Bronchial epithelial cell (primary cell): ENCODE results near the gene GMDS. TPM values are rescaled to one million over a fixed set of nuclear protein-coding genes. Genes with fewer than 3 reads are reported as not detected.

Experiments
- DNase-seq: peaks from one replicate; pipeline ENCODE4 v3.0.0-alpha.2; 2010; ENCODE audit warnings: low read depth
- FAIRE-seq: peaks from 2 replicates; lab custom pipeline; 2011; peaks lifted over from hg19 to GRCh38; lab: Jason Lieb, UNC
- H3K27me3 ChIP-seq: 2 replicates; pipeline ENCODE4 v1.5.1; 2011; ENCODE audit warnings: low read length; ENCODE audit not compliant: control insufficient read depth, insufficient read depth
- H3K36me3 ChIP-seq: 2 replicates; pipeline ENCODE4 v1.5.1; 2011; ENCODE audit warnings: low read length; ENCODE audit not compliant: control insufficient read depth, insufficient read depth
- H3K4me3 ChIP-seq: 2 replicates; pipeline ENCODE4 v1.5.1; 2011; ENCODE audit warnings: mild to moderate bottlenecking, low read depth, low read length, control low read depth
- total RNA-seq: library from RNA; depleted of rRNA; stranded (reverse); fragments of >200 nt; gene quantifications from 2 replicates; pipeline ENCODE4 v1.2.1, GENCODE V29; 2014
- TF ChIP-seq, protein P1 (sequence below): IDR thresholded peaks from 2 replicates; pipeline ENCODE4 v1.5.1; 2011; ENCODE audit warnings: mild to moderate bottlenecking, moderate library complexity, low read length, control low read depth, inconsistent platforms; ENCODE audit not compliant: insufficient read depth, severe bottlenecking

GMDS gene
- total RNA-seq, 1 donor from 2014 or later, result 8.2 TPM

DNA sequence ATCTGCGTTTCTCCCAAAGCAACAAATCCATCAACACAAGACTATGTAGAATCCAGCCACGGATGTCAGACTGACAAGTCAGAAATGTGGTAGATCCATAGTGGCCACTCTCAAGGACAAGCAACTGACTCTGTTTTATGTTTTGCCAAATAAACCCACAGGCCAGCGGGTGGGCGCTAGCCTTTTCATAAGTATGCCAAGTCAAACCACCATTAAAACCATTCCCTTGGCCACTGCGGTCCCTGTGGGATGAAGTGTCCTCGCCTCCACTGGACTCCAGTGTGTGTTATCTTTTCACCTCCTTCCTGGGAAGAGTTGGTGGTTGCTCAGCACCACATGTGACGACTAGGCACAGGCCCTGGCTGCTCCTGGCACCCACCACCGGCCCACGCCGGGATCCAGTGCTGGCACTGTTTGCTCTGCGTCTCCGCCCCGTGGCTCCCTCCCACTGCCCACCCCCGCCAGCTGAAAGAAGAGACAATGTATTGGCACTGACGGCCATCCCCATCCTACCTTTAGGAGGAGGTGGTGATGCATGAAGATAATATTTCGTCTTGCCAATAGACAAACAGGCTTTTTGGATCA, 532.3 kb downstream of the GMDS start:
- FAIRE-seq, result no peak
- TF ChIP-seq, protein P1, sequence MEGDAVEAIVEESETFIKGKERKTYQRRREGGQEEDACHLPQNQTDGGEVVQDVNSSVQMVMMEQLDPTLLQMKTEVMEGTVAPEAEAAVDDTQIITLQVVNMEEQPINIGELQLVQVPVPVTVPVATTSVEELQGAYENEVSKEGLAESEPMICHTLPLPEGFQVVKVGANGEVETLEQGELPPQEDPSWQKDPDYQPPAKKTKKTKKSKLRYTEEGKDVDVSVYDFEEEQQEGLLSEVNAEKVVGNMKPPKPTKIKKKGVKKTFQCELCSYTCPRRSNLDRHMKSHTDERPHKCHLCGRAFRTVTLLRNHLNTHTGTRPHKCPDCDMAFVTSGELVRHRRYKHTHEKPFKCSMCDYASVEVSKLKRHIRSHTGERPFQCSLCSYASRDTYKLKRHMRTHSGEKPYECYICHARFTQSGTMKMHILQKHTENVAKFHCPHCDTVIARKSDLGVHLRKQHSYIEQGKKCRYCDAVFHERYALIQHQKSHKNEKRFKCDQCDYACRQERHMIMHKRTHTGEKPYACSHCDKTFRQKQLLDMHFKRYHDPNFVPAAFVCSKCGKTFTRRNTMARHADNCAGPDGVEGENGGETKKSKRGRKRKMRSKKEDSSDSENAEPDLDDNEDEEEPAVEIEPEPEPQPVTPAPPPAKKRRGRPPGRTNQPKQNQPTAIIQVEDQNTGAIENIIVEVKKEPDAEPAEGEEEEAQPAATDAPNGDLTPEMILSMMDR, result no peak
- no peak for DNase-seq
- H3K36me3 ChIP-seq, result no peaks in the 10 kb centered on the region
- no peak overlapping the region for H3K4me3 ChIP-seq
- H3K27me3 ChIP-seq, result no peaks in the 10 kb centered on the region

DNA sequence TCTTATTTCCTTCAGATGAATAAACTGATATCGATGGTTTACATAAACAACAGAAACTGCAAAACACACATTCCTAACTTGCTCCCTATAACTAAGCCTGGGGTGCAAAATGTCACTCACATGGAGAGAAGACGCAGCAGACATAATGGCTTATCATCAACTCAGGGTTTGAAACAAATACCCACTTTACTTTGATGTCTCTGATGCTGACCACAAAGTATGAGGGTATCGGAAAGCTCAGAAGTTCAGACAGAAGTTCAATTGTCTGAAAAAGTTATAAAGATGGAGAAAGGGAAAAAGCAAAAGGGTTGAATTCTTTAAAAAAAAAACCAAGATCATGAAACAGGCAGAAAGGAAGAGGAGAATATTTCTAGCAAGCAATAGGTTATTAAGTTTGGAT, 533.0 kb downstream of the GMDS start:
- TF ChIP-seq, protein P1, result no peak
- Histone ChIP-seq H3K4me3 (no peak overlapping the region), H3K36me3 (no peaks in the 10 kb centered on the region), H3K27me3 (no peaks in the 10 kb centered on the region)
- FAIRE-seq (no peak), DNase-seq (no peak)

DNA sequence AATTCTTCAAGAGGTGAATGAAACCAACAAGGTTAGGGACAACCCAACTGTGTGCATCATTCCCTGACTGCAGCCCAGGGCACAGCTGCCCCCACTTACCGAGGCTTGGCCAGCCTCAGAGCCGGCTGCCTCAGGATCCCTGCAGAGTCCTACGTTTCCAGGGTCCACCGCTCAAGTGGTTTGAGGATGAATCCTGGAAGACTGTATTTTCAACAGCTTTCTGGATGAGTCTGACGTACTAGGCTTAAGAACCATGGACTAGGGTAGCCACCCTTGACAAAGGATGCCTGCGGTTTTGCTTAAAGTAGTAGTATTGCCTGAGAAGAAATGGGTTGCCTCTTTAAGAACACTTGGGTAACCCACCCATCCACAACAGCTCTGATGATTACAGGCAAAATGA, 534.3 kb downstream of the GMDS start:
- Histone ChIP-seq H3K27me3 (no peaks in the 10 kb centered on the region), H3K4me3 (no peak overlapping the region), H3K36me3 (no peaks in the 10 kb centered on the region)
- FAIRE-seq (no peak), DNase-seq (no peak)
- TF ChIP-seq, protein P1, result no peak

DNA sequence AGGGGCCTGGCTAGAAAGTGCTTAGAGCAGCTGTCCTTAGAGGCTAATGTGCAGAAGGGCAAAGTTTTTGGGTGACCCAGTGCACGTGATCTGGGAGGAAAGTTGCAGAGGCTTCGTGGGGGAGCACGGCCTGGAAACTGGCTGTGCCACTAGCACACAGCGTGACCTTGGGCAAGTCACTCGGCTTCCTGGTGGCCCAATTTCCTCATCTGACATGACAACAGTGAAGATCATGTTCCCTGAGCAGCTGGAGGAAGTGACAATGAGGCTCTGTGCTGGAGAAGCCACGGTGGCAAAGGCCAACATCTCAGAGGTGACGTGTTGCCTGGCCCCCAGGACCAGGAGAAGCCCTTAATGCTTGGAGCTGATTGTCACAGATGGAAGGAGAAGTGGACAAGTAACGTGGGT, 536.2 kb downstream of the GMDS start:
- no peak for DNase-seq
- Histone ChIP-seq H3K4me3 (no peak overlapping the region), H3K36me3 (no peaks in the 10 kb centered on the region), H3K27me3 (no peaks in the 10 kb centered on the region)
- TF ChIP-seq, protein P1, result no peak
- no peak for FAIRE-seq

DNA sequence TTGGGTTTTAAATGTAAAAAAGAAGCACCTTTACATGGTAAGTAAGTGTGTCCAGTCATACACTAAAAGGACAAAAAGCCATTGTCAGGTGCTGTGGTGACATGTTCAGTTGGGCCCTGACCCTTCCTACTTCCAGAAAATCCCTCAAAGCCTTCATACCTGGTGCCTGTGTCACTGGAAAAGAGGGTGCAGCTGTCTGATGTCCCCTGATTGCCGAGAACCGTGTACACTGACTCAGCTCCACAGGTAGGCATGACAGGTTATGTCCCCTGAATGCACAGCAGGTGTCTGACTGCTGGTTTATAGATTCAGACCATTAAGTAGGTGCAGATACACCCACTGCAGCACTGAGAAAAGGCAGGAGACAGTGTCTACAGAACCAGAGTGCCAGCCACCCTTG, 536.6 kb downstream of the GMDS start:
- Histone ChIP-seq H3K4me3 (no peak overlapping the region), H3K27me3 (no peaks in the 10 kb centered on the region), H3K36me3 (no peaks in the 10 kb centered on the region)
- DNase-seq, result no peak
- TF ChIP-seq, protein P1, result no peak
- FAIRE-seq, result no peak

DNA sequence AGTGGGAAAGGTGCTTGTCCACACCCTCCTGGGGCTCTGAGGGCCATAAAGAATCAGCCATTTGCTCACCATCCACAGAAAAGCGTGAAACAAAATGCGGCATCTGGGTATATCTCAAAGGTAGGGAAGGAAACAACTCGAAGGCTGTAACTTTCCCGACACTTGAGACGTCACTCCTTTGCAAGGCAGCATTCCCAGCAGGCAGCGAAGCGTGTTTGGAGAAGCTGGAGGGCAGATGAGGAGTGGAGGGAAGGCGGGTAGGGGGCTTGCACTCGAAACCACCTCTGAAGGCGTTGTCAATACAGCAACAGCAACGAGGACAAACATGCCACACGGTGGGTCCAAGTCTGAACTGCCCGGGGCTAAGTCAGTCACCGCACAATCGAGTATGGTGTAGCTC, 537.3 kb downstream of the GMDS start:
- Histone ChIP-seq H3K27me3 (no peaks in the 10 kb centered on the region), H3K36me3 (no peaks in the 10 kb centered on the region), H3K4me3 (no peak overlapping the region)
- no peak for FAIRE-seq
- TF ChIP-seq, protein P1, result no peak
- DNase-seq, result no peak
